OCI-LY7 (cell line): ENCODE data around the gene TMIGD3. TPM values are rescaled to one million over a fixed set of nuclear protein-coding genes. Genes with fewer than 3 reads are reported as not detected.

Experiments
- BruUV-seq: library from RNA; stranded (reverse); fragments of 400-500 nt; replicated peaks from 2 replicates; lab custom pipeline; 2021; lab: Mats Ljungman, UMichigan
- CTCF ChIA-PET: fragments of 300-600 bp; sonication (Branson Sonifier 250); formaldehyde crosslinking; loops from one replicate; lab custom pipeline; 2022; ENCODE audit warnings: antibody characterized with exemption; ENCODE audit not compliant: unreplicated experiment; lab: Charles Lee
- POLR2A ChIA-PET: fragments of 300-600 bp; sonication (Branson Sonifier 250); formaldehyde crosslinking; loops from one replicate; lab custom pipeline; 2022; ENCODE audit warnings: antibody characterized with exemption; lab: Charles Lee
- DNase-seq: peaks from one replicate; pipeline ENCODE4 v3.0.0-alpha.2; 2015; ENCODE audit warnings: low spot score
- H2AFZ ChIP-seq: fragments of 200-600 bp; sonication (generic), shearing (Covaris generic); 2 replicates; pipeline ENCODE4 v1.6.1; 2014; ENCODE audit warnings: mild to moderate bottlenecking, antibody characterized with exemption, low read length, moderate library complexity
- H3K27ac ChIP-seq: fragments of 200-600 bp; sonication (generic); 2 replicates; pipeline ENCODE4 v1.5.1; 2014; ENCODE audit warnings: mixed run types, low read depth, mild to moderate bottlenecking, moderate library complexity, low read length, inconsistent platforms; ENCODE audit not compliant: poor library complexity, severe bottlenecking
- H3K36me3 ChIP-seq: fragments of 200-600 bp; sonication (generic); 2 replicates; pipeline ENCODE4 v1.6.1; 2014; ENCODE audit warnings: mild to moderate bottlenecking, antibody characterized with exemption, low read length, moderate library complexity, mixed read lengths; ENCODE audit not compliant: insufficient read depth
- H3K4me1 ChIP-seq: fragments of 200-600 bp; sonication (generic); 2 replicates; pipeline ENCODE4 v1.5.1; 2014; ENCODE audit warnings: mild to moderate bottlenecking, low read length; ENCODE audit not compliant: insufficient read depth, poor library complexity, severe bottlenecking
- H3K4me2 ChIP-seq: fragments of 200-600 bp; sonication (generic); 2 replicates; pipeline ENCODE4 v1.6.1; 2014; ENCODE audit warnings: mild to moderate bottlenecking, low read length
- H3K4me3 ChIP-seq: fragments of 200-600 bp; sonication (generic); 2 replicates; pipeline ENCODE4 v1.5.1; 2014; ENCODE audit warnings: mild to moderate bottlenecking, low read depth, low read length; ENCODE audit not compliant: poor library complexity, severe bottlenecking
- H3K79me2 ChIP-seq: fragments of 200-600 bp; sonication (generic); 2 replicates; pipeline ENCODE4 v1.6.1; 2016; ENCODE audit warnings: low read depth, mild to moderate bottlenecking, low read length, moderate library complexity, mixed read lengths; ENCODE audit not compliant: insufficient read depth
- H3K9me2 ChIP-seq: fragments of 200-600 bp; sonication (generic); 2 replicates; pipeline ENCODE4 v1.6.1; 2016; ENCODE audit warnings: mild to moderate bottlenecking, low read length, mixed read lengths; ENCODE audit not compliant: insufficient read depth
- H3K9me3 ChIP-seq: fragments of 200-600 bp; sonication (generic); 2 replicates; pipeline ENCODE4 v1.6.1; 2014; ENCODE audit warnings: mild to moderate bottlenecking, mixed run types, low read length, mixed read lengths
- H4K20me1 ChIP-seq: fragments of 200-600 bp; sonication (generic); 2 replicates; pipeline ENCODE4 v1.6.1; 2014; ENCODE audit warnings: mild to moderate bottlenecking, antibody characterized with exemption, low read length, moderate library complexity, mixed read lengths; ENCODE audit not compliant: insufficient read depth
- CTCF ChIP-seq: fragments of 200-600 bp; sonication (generic); conservative IDR thresholded peaks from 2 replicates; pipeline ENCODE4 v1.5.1; 2014; ENCODE audit warnings: mild to moderate bottlenecking, antibody characterized with exemption, low read length, moderate library complexity, mixed read lengths
- EZH2phosphoT487 ChIP-seq: fragments of 200-600 bp; sonication (generic); IDR thresholded peaks from 2 replicates; pipeline ENCODE4 v1.6.1; 2018; ENCODE audit warnings: low read depth, borderline replicate concordance, mild to moderate bottlenecking, mixed run types, antibody characterized with exemption, low read length, moderate library complexity, mixed read lengths
- intact Hi-C: fragments of 100-400 bp; cut with micrococcal nuclease; formaldehyde crosslinking; loops from one replicate; pipeline ENCODE4 v1.10.0; 2022; ENCODE audit not compliant: unreplicated experiment
- total RNA-seq, 2 experiments: library from RNA; depleted of rRNA in 1 of 2; stranded (reverse); fragments of >200 nt in 1 of 2; shearing (Covaris generic) in 1 of 2; gene quantifications; 2 replicates each; pipeline ENCODE4 v1.2.3, GENCODE V29; 2014 to 2022

TMIGD3 gene
- total RNA-seq, 2 experiments from 2014 or later: not detected

GRCh38 chr1:111446546-111446945 is 56.9 kb downstream of the TMIGD3 start:
- H3K36me3 ChIP-seq: peaks cover 81% of the 10 kb centered on the region
- ChIA-PET CTCF (no interaction called here), POLR2A (interaction anchor here (0.8 to 1.0 kb wide), 2 partner anchors 31 to 37 kb away, joined by 3 read pairs; no protein-coding TSS in a partner anchor)
- peak overlapping the region; percentile 98 for H3K4me3 ChIP-seq
- intact Hi-C loops: loop anchor here (10.0 kb wide), 1 partner anchor 102 kb away; no protein-coding TSS in a partner anchor
- peaks cover 23% of the 10 kb centered on the region; the same call in 1 of the 2 replicates for H4K20me1 ChIP-seq
- H2AFZ ChIP-seq: no peak overlapping the region
- peaks cover 32% of the 10 kb centered on the region for H3K4me1 ChIP-seq
- H3K27ac ChIP-seq: no peak overlapping the region
- H3K79me2 ChIP-seq: peaks cover 67% of the 10 kb centered on the region
- no TSS peak for BruUV-seq
- H3K9me3 ChIP-seq: no peaks in the 10 kb centered on the region
- TF ChIP-seq EZH2phosphoT487 (no peak), CTCF (no peak)
- no peaks in the 10 kb centered on the region for H3K9me2 ChIP-seq
- no peak for DNase-seq
- peak overlapping the region; percentile 88 for H3K4me2 ChIP-seq

- H3K79me2 ChIP-seq: peaks cover 42% of the 10 kb centered on the region
- intact Hi-C loops: loop anchor here (10.0 kb wide), 1 partner anchor 99 kb away; no protein-coding TSS in a partner anchor
- H3K27ac ChIP-seq: no peak overlapping the region
- peaks cover 16% of the 10 kb centered on the region for H3K4me1 ChIP-seq
- H3K9me2 ChIP-seq: no peaks in the 10 kb centered on the region
- peaks cover 90% of the 10 kb centered on the region for H3K36me3 ChIP-seq
- no peak overlapping the region for H3K4me2 ChIP-seq
- H3K9me3 ChIP-seq: no peaks in the 10 kb centered on the region
- ChIA-PET CTCF (no interaction called here), POLR2A (interaction anchor here (0.6 kb wide), 1 partner anchor 33 kb away, joined by 4 read pairs; no protein-coding TSS in a partner anchor)
- no peak overlapping the region for H2AFZ ChIP-seq
- peaks cover 17% of the 10 kb centered on the region; the same call in 1 of the 2 replicates for H4K20me1 ChIP-seq
- H3K4me3 ChIP-seq: no peak overlapping the region
- no TSS peak for BruUV-seq
- no peak for DNase-seq
- no peak for TF ChIP-seq EZH2phosphoT487
- no peak for TF ChIP-seq CTCF
These were observed 59.4 kb downstream of the TMIGD3 start for GRCh38 chr1:111444031-111444430.

DNA sequence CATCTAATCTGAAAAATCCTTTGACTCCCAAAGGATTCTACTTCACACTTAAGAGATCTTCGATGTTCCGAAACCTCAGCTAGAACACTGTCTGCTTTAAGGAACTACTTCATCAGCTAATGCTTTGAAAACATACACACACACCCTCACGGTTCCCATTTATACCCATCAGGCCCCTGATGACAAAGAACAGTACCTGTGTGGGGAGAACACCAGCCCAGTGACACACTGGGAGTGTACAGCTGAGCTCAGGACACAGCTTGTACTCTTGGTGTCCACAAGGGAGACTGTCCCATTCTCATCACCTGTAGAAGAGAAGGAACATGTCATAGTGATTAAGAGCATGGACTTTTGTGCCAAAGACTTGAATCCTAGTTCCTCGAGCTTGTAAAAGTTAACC is 61.0 kb downstream of the TMIGD3 start:
- no TSS peak for BruUV-seq
- Histone ChIP-seq H2AFZ (no peak overlapping the region), H3K4me1 (peaks cover 11% of the 10 kb centered on the region), H3K36me3 (peaks cover 100% of the 10 kb centered on the region), H3K4me2 (no peak overlapping the region), H3K9me2 (no peaks in the 10 kb centered on the region), H3K4me3 (no peak overlapping the region), H3K27ac (no peak overlapping the region), H4K20me1 (0 out of 2 replicates have a peak, but pooled peaks cover 7% of the 10 kb centered on the region), H3K79me2 (peaks cover 26% of the 10 kb centered on the region), H3K9me3 (no peaks in the 10 kb centered on the region)
- no peak for TF ChIP-seq CTCF
- no peak for TF ChIP-seq EZH2phosphoT487
- ChIA-PET CTCF (no interaction called here), POLR2A (interaction anchor here (1.1 kb wide), 1 partner anchor 9 kb away, joined by 3 read pairs; no protein-coding TSS in a partner anchor)
- intact Hi-C loops: loop anchor here (10.0 kb wide), 1 partner anchor 98 kb away; no protein-coding TSS in a partner anchor
- no peak for DNase-seq
